ENCODE results near the gene TMEM231.

Gene TMEM231

GRCh38 chr16:75576384-75576811, 20.3 kb upstream of the TMEM231 start:
- Mint-ChIP-seq H3K27me3 (no peaks in the 10 kb centered on the region), H3K4me1 (ENCODE audit: low read depth) (peaks cover 32% of the 10 kb centered on the region), H3K4me3 (no peak overlapping the region), H3K9me3 (no peaks in the 10 kb centered on the region), H3K36me3 (ENCODE audit: low read depth) (peaks cover 62% of the 10 kb centered on the region), H3K27ac (peak overlapping the region; percentile 26)

GRCh38 chr16:75575958-75576357, 19.9 kb upstream of the TMEM231 start:
- no peak overlapping the region for H3K4me3 Mint-ChIP-seq
- H3K4me1 Mint-ChIP-seq (ENCODE audit: low read depth): peaks cover 36% of the 10 kb centered on the region
- H3K27me3 Mint-ChIP-seq: no peaks in the 10 kb centered on the region
- no peaks in the 10 kb centered on the region for H3K9me3 Mint-ChIP-seq
- peak overlapping the region; percentile 26 for H3K27ac Mint-ChIP-seq
- H3K36me3 Mint-ChIP-seq (ENCODE audit: low read depth): peaks cover 65% of the 10 kb centered on the region

GRCh38 chr16:75573955-75574354, 17.9 kb upstream of the TMEM231 start:
- no peak overlapping the region for H3K4me3 Mint-ChIP-seq
- peaks cover 57% of the 10 kb centered on the region for H3K36me3 Mint-ChIP-seq (ENCODE audit: low read depth)
- no peaks in the 10 kb centered on the region for H3K9me3 Mint-ChIP-seq
- H3K27ac Mint-ChIP-seq: peak overlapping the region; percentile 32
- H3K27me3 Mint-ChIP-seq: no peaks in the 10 kb centered on the region
- peaks cover 39% of the 10 kb centered on the region for H3K4me1 Mint-ChIP-seq (ENCODE audit: low read depth)

DNA sequence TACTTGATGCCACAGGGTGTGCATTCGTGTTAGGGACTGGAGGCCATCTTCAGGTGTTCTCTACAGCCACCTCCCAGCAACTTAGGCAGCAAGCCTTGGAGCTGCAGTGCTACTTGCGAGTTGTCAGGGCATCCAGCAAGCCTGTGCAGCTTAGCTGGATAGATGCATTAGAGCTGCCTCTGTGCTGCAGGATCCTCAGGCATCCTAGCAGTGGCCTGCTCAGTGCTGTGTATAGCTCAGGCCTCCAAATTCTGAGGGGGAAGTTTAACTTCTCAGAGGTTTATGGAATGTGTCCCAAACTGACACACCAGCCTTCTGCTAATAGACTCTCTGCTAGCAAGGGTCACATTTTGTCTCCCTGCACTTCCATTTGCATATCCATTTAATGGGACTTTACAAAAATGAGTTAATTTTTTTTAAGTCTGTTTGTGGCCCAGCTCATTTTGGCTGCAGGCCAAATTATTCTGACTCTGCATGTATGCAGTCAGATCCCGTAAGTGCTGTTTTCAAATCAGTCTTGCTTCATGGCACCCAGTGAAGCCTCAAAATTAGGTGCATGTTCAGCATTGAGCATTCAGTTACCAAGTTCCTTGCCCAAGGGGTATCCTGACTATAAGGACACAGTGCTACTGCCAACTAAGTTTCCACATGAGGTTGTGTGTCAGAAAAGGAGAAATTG, 17.0 kb upstream of the TMEM231 start:
- H3K27ac Mint-ChIP-seq: no peak overlapping the region
- H3K9me3 Mint-ChIP-seq: no peaks in the 10 kb centered on the region
- H3K4me3 Mint-ChIP-seq: no peak overlapping the region
- no peaks in the 10 kb centered on the region for H3K27me3 Mint-ChIP-seq
- H3K36me3 Mint-ChIP-seq (ENCODE audit: low read depth): peaks cover 50% of the 10 kb centered on the region
- peaks cover 40% of the 10 kb centered on the region for H3K4me1 Mint-ChIP-seq (ENCODE audit: low read depth)

DNA sequence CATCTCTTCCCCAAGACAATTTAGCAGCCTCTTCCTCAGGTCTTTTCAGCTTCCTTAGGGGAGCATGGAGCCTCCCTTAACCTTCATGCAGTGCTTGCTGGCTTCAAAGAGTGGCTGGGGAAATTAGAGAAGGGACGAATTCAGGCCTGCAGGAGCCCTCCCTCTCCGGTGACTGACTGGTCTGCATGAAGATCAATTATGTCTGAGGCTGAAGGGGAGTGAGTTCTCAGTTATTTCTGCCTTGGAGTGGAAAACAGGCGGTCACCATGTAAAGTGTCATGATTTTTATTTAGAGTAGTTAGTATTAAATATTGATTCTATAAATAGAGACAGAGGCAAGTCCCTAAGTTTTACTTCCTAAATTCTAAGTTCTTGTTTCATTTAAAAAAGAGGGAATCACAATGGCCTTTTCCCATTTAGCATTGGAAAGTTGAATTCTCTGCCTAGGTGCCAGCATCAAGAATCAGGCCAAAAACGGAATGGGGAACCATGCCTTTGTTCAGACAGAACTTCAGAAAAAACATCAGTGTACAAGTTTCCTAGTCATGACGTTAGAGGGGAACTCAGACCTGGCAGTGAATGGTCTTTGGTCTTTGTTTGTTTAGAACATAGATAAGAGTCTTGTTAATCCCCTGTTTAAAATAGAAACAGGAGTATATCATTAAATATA, 14.5 kb upstream of the TMEM231 start:
- no peaks in the 10 kb centered on the region for H3K9me3 Mint-ChIP-seq
- peaks cover 34% of the 10 kb centered on the region for H3K36me3 Mint-ChIP-seq (ENCODE audit: low read depth)
- no peak overlapping the region for H3K4me3 Mint-ChIP-seq
- H3K4me1 Mint-ChIP-seq (ENCODE audit: low read depth): peaks cover 48% of the 10 kb centered on the region
- peak overlapping the region; percentile 63 for H3K27ac Mint-ChIP-seq
- no peaks in the 10 kb centered on the region for H3K27me3 Mint-ChIP-seq

DNA sequence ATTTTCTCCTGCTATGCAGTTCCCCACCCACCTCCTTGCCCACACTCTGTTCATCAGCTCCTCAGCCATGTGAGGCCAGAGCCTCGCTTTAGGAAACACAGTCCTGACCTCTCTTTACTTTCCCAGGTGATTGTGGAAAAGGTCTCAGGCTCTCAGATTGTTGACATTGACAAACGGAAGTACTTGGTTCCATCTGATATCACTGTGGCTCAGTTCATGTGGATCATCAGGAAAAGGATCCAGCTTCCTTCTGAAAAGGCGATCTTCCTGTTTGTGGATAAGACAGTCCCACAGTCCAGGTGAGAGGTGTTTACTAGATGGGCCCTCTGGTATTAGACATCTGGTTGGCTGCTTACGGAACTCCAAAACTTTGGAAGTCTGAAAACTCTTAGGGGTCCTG, 11.9 kb upstream of the TMEM231 start:
- Mint-ChIP-seq H3K9me3 (no peaks in the 10 kb centered on the region), H3K27ac (no peak overlapping the region), H3K4me1 (ENCODE audit: low read depth) (peaks cover 51% of the 10 kb centered on the region), H3K36me3 (ENCODE audit: low read depth) (peaks cover 16% of the 10 kb centered on the region), H3K27me3 (peaks cover 6% of the 10 kb centered on the region), H3K4me3 (peak overlapping the region; percentile 99)

DNA sequence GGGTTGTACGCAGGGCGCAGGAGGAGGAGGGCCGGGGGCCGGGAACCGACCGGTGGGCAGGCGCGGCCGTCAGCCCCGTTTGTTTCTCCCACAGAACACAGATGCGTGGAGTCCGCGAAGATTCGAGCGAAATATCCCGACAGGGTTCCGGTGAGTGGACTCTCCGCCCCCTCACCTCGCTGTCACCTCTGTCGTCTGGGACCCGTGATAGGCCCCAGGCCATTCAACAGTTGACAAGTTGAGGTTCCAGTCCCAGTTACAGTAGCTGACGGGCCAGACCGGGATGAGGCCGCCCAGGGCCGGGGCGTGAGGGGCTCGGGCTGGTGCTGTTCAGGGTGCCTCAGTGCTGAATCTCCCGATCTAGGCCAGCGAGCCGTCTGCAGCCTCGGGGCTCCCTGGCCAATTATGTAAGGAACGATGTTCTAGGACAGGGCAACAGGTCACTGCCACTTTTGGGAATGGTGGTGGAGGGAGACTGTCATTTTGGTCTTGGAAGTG, 10.8 kb upstream of the TMEM231 start:
- Mint-ChIP-seq H3K4me1 (ENCODE audit: low read depth) (peaks cover 51% of the 10 kb centered on the region), H3K9me3 (no peaks in the 10 kb centered on the region), H3K36me3 (ENCODE audit: low read depth) (peaks cover 10% of the 10 kb centered on the region), H3K4me3 (peak overlapping the region; percentile 99), H3K27ac (no peak overlapping the region), H3K27me3 (peaks cover 11% of the 10 kb centered on the region)

DNA sequence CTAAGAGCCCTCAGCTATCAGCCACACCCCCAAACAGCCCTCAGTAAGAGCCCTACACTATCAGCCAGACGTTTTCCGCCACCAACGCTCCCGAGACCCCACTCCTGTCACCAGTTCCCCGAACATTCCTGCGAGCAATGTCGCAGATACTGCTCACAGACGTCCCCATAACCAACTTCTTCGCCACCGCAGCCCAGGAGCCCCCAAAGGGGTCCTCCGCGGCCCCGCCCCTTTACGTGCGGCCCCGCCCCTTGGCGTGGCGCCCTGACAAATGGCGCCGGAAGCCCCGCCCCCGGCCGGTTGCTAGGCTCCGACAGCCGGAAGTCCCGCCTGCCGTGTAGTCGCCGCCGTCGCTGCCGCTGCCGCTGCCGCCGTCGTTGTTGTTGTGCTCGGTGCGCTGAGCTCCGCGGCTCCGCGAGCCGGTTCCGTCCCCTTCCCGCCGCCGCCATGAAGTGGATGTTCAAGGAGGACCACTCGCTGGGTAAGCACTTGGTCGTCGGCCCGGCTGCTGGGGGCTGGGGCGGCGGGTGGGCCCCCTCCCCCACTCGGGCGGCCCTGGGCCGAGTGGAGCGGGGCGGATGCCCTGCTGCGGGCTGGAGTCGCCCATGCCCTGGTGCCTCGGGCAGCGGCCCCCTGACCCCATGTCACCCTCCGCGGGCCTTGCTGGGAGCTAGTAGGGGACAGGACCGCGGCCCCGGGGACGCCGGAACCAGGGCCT, 10.1 kb upstream of the TMEM231 start, which contains the start of gene GABARAPL2:
TSS of gene GABARAPL2 (plus strand) at position 340 of the 718 bp plus-strand sequence. CDS start at position 448, 108 bp downstream.
- Mint-ChIP-seq H3K4me1 (ENCODE audit: low read depth) (peaks cover 48% of the 10 kb centered on the region), H3K36me3 (ENCODE audit: low read depth) (peaks cover 6% of the 10 kb centered on the region), H3K27ac (peak within 1 kb of the TSS; percentile 98), H3K9me3 (no peaks in the 10 kb centered on the region), H3K27me3 (peaks cover 11% of the 10 kb centered on the region), H3K4me3 (peak within 1 kb of the TSS; percentile 99)

- peaks cover 44% of the 10 kb centered on the region for H3K4me1 Mint-ChIP-seq (ENCODE audit: low read depth)
- peak overlapping the region; percentile 99 for H3K4me3 Mint-ChIP-seq
- H3K27me3 Mint-ChIP-seq: peaks cover 11% of the 10 kb centered on the region
- peaks cover 5% of the 10 kb centered on the region for H3K36me3 Mint-ChIP-seq (ENCODE audit: low read depth)
- H3K27ac Mint-ChIP-seq: peak overlapping the region; percentile 98
- H3K9me3 Mint-ChIP-seq: no peaks in the 10 kb centered on the region
Observed at GRCh38 chr16:75565640-75566039, 9.6 kb upstream of the TMEM231 start.

GRCh38 chr16:75559564-75560372, 3.7 kb upstream of the TMEM231 start:
- Mint-ChIP-seq H3K4me3 (no peak overlapping the region), H3K27ac (no peak overlapping the region), H3K27me3 (peaks cover 11% of the 10 kb centered on the region)

DNA sequence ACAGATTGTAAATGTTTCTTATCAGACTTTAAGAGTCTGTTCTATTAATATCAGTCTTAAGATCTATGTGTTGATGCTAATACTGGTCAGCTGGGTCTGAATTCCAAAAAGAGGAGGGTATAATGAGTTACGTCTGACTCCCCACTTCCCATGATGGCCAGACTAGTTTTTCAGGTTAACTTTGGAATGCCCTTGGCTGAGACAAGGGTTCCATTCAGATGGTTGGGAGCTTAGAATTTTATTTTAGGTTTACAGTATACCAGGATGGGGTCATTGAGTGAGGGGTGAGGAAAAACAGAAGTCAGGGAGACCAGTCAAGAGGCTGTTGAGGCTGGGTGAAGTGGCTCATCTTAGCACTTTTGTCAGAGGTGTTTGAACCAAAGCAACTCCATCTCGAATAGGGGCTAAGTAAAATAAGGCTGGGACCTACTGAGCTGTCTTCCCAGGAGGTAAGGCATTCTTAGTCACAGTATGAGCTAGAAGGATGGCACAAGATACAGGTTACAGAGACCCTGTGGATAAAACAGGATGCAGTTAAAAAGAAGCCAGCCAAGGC, 2.9 kb upstream of the TMEM231 start:
- Mint-ChIP-seq H3K36me3 (ENCODE audit: low read depth) (no peaks in the 10 kb centered on the region), H3K4me3 (no peak overlapping the region), H3K4me1 (ENCODE audit: low read depth) (peaks cover 9% of the 10 kb centered on the region), H3K27ac (no peak overlapping the region), H3K27me3 (peaks cover 11% of the 10 kb centered on the region), H3K9me3 (no peaks in the 10 kb centered on the region)

More at GRCh38 chr16:75559564-75560372, 3.7 kb upstream of the TMEM231 start:
- Mint-ChIP-seq H3K36me3 (ENCODE audit: low read depth) (no peaks in the 10 kb centered on the region), H3K4me1 (ENCODE audit: low read depth) (peaks cover 11% of the 10 kb centered on the region), H3K9me3 (no peaks in the 10 kb centered on the region)

GRCh38 chr16:75556431-75556950, 439 bp upstream of the TMEM231 start:
- Mint-ChIP-seq H3K4me1 (ENCODE audit: low read depth) (peaks cover 9% of the 10 kb centered on the region), H3K36me3 (ENCODE audit: low read depth) (no peaks in the 10 kb centered on the region), H3K27ac (peak overlapping the region; percentile 82), H3K9me3 (no peaks in the 10 kb centered on the region), H3K27me3 (peaks cover 5% of the 10 kb centered on the region), H3K4me3 (peak overlapping the region; percentile 90)

- H3K9me3 Mint-ChIP-seq: no peaks in the 10 kb centered on the region
- peaks cover 9% of the 10 kb centered on the region for H3K4me1 Mint-ChIP-seq (ENCODE audit: low read depth)
- peaks cover 5% of the 10 kb centered on the region for H3K27me3 Mint-ChIP-seq
- peak overlapping the region; percentile 90 for H3K4me3 Mint-ChIP-seq
- H3K27ac Mint-ChIP-seq: peak overlapping the region; percentile 92
- H3K36me3 Mint-ChIP-seq (ENCODE audit: low read depth): no peaks in the 10 kb centered on the region
Observed at GRCh38 chr16:75555213-75555706, 792 bp downstream of the TMEM231 start.

GRCh38 chr16:75552951-75553350, 3.1 kb downstream of the TMEM231 start:
- no peaks in the 10 kb centered on the region for H3K9me3 Mint-ChIP-seq
- no peaks in the 10 kb centered on the region for H3K36me3 Mint-ChIP-seq (ENCODE audit: low read depth)

More at GRCh38 chr16:75552951-75553350, 3.1 kb downstream of the TMEM231 start:
- Mint-ChIP-seq H3K27ac (no peak overlapping the region), H3K4me3 (no peak overlapping the region), H3K4me1 (ENCODE audit: low read depth) (peaks cover 9% of the 10 kb centered on the region), H3K27me3 (peaks cover 5% of the 10 kb centered on the region)
